H1 (cell line): Measurements from ENCODE around the gene ZNF77. TPM values are rescaled to one million over a fixed set of nuclear protein-coding genes. Genes with fewer than 3 reads are reported as not detected.

ENCODE experiments used
- CHD1 ChIP-seq: IDR thresholded peaks from 2 replicates; pipeline ENCODE4 v1.6.1; 2012; ENCODE audit warnings: low read depth, low read length, improper control_type of control experiment
- HDAC2 ChIP-seq, 2 experiments: fragments of 300-600 bp in 1 of 2; sonication (generic) in 1 of 2; IDR thresholded peaks; 2 replicates each; pipeline ENCODE4 v1.6.1; 2011 to 2012; ENCODE audit warnings: low read depth in 2 of 2, low read length in 2 of 2, mild to moderate bottlenecking in 2 of 2, moderate library complexity in 2 of 2, borderline replicate concordance in 1 of 2, inconsistent platforms in 1 of 2
- PHF8 ChIP-seq: fragments of 200-600 bp; sonication (generic); conservative IDR thresholded peaks from 2 replicates; pipeline ENCODE4 v1.7.1; 2012; ENCODE audit warnings: low read depth, mild to moderate bottlenecking, inconsistent platforms, low read length, moderate library complexity
- POLR2A ChIP-seq, 2 experiments: IDR thresholded peaks; 1 replicate in 1 of 2; 2 replicates in 1 of 2; pipeline ENCODE4 v1.6.1; 2011; ENCODE audit warnings: low read depth in 2 of 2, low read length in 2 of 2, mild to moderate bottlenecking in 2 of 2; ENCODE audit errors: control extremely low read depth in 1 of 2
- SIN3A ChIP-seq, 2 experiments: IDR thresholded peaks in 1 of 2; conservative IDR thresholded peaks in 1 of 2; 2 replicates each; pipeline ENCODE4 v1.6.1; 2011 to 2012; ENCODE audit warnings: low read length in 2 of 2, improper control_type of control experiment in 1 of 2, low read depth in 1 of 2, mild to moderate bottlenecking in 1 of 2
- TCF12 ChIP-seq: IDR thresholded peaks from 2 replicates; pipeline ENCODE4 v1.6.1; 2011; ENCODE audit warnings: low read depth, mild to moderate bottlenecking, low read length
- polyA plus RNA-seq, 7 experiments: library from polyadenylated mRNA; depleted of rRNA in 3 of 7; stranded (reverse) in 5 of 7; unstranded in 2 of 7; fragments of >200 nt in 5 of 7; fragments of 200-250 nt in 2 of 7; gene quantifications; 1 replicate in 5 of 7; 2 replicates in 1 of 7; 4 replicates in 1 of 7; pipeline versions ENCODE4 v1.2.1 to v1.2.3, GENCODE V29; 2011 to 2013; ENCODE audit warnings: missing spikeins in 2 of 7, mixed read lengths in 2 of 7
- total RNA-seq: library from RNA; stranded (reverse); fragmentation: NEBNext Ultra II Directional; extraction: Animal tissue kit (Norgen Biotek cat#: 25700); gene quantifications from 2 replicates; pipeline ENCODE4 v1.2.1, GENCODE V29; 2021

The ZNF77 gene
- total and polyA plus RNA-seq, 2 of the 8 experiments (the other 6 are each of a cell fraction or from before 2014, with no cell fraction given) = 2.9 to 4.7 TPM

GRCh38 chr19:2952953-2953481 is 8.2 kb upstream of the ZNF77 start (continued):
- TF ChIP-seq PHF8 = no peak
- no peak for TF ChIP-seq SIN3A (conservative IDR thresholded peaks at IDR 0.05 in 1 of 2, IDR thresholded peaks at IDR 0.05 in 1 of 2; ENCODE audit: low read depth in 1 of 2, low read length in 2 of 2)
- TF ChIP-seq POLR2A (IDR thresholded peaks at IDR 0.05; ENCODE audit: control extremely low read depth in 1 of 2, low read depth in 2 of 2, low read length in 2 of 2) = no peak
- TF ChIP-seq TCF12 = no peak
- TF ChIP-seq CHD1 = no peak
- no peak for TF ChIP-seq HDAC2 (IDR thresholded peaks at IDR 0.05; ENCODE audit: borderline replicate concordance in 1 of 2, low read depth in 2 of 2, low read length in 2 of 2)
